IPS DF 19.7 (cell line): ENCODE data around the gene EVC.

Experiments
- DNase-seq: peaks from one replicate; pipeline ENCODE4 v3.0.0-alpha.2; 2013; ENCODE audit warnings: low read depth, low spot score

Gene EVC

DNA sequence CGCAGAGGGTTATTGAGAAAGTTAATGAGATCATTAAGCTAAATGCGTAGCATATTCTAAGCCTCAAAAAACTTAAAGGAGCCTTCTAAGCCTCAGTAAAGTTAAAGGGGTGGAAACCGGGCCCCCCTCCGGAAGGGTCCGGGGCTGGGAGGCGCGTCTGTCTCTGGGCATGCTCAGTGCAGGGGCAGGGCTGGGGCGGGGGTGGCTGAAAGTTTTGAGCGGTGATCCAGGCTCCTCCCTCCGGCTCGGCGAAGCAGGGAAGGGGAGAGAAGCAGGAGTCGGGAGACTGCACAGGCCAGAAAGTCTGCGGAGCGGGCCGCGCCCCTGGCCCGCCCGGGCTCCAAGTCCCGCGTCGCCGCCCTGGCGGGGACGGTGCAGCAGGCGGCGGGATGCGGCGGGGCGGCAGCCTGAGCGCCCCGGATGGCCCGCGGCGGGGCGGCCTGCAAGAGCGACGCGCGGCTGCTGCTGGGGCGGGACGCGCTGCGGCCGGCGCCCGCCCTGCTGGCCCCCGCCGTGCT lies at the start of gene EVC:
EVC (plus strand) TSS at position 241 of the 518 bp plus-strand sequence; CDS start at position 421, 180 bp downstream.
- DNase-seq = no peak

DNA sequence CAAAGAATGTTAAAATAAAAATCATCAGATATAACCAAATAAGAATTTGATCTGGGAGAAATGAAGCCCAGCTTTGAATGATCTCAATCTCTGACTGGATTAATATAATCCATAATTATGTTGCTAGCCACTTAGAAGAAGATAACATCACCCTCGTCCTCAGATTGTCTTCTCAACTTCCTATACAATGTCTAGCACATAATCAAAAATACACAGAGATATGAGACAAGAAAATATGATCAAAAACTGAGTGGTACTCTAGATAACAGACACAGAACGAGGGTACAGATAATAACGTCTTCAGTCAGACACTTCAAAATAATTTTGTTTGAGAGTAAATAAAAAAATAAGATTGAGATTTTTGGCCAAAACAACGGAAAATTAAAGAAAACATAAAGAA lies 49.8 kb upstream of the EVC start:
- no peak for DNase-seq

DNA sequence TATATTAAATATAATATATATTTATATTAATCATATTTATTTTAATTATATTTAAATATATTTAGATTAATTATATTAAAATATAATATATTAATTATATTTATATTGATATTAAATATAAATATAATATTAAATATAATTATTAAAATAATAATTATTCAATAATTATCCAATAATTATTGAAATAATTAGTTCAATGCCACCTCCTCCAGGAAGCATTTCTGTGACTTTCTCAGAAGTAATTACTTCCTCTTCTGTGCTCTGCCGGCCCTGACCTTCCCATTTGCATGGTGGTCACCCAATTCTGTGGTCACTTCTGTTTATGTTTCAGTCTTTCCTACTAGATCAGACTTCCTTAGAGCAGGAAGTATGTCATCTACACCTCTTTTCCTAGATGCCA lies 48.4 kb upstream of the EVC start:
- no peak for DNase-seq

DNA sequence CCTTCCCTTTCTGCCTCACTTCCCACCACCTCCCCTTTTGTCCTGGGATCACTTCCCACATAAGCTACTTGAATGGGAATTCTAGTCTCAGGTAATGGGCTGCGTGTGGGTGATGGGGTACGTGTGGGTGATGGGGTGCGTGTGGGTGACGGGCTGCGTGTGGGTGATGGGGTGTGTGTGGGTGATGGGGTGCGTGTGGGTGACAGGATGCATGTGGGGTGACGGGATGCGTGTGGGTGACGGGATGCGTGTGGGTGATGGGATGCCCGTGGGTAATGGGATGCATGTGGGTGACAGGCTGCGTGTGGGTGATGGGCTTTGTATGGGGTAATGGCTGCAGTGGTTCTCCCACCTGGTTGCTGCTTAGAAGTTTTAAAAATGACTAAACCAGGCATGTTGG lies 46.2 kb upstream of the EVC start:
- no peak for DNase-seq

DNA sequence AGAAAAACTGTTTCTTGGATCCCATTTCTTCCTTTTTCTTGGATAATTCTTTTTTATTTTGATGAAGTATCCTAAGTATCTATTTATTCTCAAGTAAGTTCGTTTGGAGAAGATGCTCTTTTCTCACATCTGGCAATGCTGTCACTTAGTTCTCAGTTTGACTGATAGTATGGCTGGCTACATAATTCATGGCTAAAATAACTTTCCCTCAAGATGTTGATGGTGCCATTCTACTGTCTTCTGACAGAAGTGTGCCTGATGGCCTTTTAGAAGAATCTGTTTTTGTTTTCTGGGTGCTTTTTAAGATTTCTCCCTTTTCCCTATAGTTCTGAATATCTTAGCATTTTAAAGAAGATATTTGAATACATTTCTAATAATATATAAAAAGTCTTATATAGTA lies 44.3 kb upstream of the EVC start:
- DNase-seq = no peak

DNA sequence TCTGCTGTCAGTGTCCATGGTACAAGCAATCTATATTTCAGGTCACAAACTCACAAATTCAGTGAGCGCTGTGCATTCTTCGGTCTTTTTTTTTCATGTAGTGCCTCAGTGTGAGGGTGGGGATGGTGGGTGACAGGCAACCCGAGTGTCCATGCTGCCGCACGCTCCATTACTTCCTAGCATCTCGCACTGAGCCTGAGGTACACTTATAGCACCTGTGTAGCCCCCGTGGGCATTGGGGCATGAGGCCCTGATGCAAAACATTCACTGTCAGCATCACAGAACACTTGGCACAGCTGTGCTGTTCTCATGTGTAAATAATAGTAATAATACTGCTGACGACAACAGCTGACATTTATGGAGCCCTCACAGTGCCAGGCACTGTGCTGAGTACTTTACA lies 34.2 kb upstream of the EVC start:
- no peak for DNase-seq

DNA sequence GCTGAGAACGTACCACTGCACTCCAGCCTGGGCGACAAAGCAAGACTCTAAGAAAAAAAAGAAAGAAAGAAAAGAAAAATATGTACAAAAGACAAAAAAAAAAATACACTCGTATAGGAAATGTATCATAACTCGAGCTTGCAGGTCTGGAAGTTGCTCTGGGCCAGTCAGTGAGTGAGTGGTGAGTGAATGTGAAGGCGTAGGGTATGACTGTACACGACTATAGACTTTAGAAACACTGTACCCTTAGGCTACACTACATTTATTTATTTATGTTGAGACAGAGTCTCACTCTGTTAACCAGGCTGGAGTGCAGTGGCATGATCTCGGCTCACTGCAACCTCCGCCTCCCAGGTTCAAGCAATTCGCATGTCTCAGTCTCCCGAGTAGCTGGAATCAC lies 32.0 kb upstream of the EVC start:
- DNase-seq = no peak

DNA sequence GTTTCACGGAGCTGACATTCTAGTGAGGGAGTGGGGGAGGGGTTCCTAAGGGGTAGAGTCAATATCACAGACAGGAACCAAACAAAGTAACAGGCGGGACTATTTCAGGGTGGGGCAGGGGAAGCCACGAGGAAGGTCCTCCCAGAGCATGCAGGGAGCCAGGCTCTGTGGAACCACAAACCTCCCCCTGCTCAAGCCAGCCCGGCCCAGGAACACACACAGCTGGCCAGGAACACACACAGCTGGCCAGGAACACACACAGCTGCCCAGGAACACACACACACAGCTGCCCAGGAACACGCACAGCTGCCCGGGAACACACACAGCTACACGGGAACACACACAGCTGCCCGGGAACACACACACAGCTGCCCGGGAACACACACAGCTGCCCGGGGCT lies 27.4 kb upstream of the EVC start:
- no peak for DNase-seq

DNA sequence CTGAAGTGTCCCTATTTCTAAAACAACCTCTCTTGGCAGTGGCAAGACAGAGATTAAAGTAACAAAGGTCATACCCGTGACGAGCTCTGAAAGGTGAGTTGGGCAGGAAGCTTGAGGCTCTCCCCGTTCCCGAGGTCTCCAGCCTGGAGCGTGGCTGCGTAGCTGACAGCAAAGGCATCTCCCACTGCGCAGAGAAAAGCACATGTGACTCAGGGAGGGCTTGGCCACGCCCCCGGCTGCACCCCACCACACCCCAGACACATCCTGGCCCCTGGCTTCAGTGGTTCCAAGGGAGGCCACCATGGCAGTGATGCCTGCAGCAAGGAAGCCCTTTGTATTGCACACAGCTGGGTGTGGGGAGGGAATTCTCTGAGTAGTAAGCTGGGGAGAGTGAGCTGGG lies 25.7 kb upstream of the EVC start:
- no peak for DNase-seq

DNA sequence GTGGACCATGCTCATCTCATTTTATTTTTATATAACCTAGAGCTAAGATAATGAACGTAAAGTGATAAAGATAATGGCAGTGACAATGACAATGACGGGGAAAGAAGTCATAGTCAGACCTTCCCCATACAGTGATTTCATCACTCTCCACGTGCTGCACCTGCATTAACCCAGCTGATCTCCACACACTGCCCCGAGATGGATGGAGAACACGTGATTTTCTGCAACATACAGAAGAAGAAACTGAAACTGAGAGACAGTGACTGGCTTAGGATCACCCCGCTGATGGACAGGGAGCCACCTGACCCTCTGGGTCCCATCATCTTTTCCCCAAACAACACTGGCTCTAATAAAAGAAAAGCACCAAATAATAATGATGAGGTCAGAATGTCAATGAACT lies 24.7 kb upstream of the EVC start:
- no peak for DNase-seq

DNA sequence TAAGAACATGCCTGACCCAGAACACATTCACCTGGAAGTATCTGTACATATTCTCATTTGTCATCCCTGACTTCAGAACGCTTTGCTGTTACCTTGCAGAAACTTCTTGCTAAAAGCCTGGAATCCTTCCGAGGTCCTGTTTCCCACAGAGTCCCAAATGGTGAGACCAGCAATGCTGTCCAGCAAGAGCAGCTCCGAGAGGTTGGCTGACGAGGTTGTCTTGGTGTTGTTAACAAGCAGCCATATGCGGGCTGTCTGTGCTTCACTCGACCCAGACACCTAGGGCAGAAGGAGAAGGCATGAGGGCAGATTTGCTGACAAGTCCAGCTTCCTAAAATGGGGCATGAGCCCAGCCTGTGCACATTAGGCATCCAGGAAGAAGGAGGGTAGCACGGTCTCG lies 21.9 kb upstream of the EVC start:
- DNase-seq = no peak

DNA sequence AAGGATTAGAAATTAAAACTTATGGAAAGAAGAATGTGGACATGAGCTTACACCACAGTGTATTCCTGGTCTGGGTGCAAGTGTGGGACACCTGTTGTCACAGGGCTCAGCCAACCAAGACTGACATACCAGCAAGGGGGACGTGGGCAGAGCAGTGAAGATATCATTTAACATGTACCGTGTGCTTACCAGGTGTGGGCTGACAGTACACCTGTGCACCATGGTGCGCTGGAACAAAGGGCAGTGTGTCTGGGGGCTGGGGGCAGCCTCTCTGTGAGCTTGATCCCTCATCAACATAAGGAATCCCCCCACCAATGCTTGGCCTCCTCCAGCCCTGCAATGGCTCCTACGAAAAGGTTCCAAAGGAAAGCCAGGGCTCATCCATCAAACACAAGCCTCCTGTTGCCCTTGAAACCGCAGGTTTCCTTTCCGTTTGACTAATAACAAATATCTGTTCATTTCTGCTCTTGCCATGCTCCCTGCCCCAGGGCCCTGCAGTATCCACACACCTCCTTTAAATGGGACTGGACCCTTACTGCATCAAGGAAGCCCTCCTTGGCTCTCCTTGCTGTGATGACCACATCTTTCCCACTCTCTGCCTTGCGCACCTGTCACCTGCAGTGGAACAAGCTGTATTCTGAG lies 19.4 kb upstream of the EVC start:
- DNase-seq = no peak

DNA sequence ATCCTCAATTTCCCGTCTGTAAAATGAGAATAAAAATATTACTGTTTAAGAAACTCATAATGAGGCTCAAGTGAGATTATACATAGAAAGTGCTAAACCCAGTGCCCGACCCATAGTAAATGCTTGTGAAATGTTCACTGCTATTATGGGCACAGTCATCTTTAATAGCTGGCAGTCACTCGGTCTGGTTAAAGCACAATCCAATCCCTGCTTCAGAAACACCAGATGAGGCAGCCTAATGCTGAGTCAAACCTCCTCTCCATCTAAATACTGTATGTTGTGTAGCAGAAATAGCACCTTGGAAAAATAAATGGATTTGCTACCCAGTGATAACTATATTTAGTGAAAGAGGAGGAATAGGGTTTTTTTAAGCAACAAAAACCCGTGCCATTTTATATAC lies 17.1 kb upstream of the EVC start:
- no peak for DNase-seq

DNA sequence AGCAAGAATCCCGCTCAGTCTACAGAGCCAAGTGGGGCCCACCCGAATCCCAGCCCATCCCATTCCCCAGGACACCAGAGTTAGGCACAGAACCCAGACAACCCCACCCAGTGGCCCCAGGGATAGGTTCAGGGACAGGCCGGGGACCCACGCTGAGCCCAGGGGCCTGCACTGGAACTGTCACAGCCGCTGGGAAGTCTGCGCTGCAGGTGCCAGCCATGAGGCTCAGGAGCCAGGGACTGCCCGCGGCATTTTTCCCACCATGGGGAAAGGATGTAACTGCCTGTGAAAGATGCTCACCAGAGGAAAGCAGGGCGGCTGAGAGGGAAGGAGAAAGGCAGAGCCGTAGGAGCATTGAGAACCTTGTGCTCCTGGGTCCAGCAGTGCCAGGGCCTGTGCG lies 14.7 kb upstream of the EVC start:
- DNase-seq = no peak

DNA sequence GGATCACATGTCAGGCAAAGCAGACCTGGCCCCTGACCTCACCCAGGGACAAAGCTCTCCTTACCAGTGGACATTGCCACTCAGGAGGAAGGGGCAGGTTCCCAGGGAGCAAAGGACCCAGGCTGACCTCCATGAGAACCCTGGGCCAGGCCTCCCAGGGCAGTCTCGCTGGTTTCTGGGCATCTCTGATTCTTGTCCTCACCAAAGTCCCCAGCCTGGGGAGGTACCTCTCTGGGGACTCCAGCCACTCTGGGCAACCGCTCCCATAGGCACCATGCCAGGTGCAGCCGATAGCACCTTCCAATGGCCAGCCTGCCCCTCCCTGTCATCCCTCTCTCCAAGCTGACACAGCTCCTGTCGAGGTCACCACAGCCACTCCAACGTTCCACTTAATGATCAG lies 10.5 kb upstream of the EVC start:
- no peak for DNase-seq

DNA sequence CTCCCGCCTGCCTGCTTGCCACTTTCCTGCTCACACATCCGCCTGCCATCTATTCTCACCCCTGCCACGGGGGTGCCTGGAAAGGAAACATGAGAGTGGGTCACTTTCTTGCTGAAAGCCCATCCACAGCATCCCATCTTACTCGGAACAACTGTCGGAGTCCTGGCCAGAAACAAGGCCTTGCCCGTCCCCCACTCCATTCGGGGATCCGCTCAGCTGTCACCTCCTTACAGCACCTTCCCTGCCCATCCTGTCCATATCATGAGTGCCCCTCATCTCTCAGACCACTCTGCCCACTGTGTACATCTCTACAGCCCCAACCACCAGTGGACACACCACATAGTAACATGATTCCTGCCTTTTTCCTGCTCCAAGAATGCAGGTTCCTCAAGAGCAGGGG lies 9.0 kb upstream of the EVC start:
- DNase-seq = no peak

DNA sequence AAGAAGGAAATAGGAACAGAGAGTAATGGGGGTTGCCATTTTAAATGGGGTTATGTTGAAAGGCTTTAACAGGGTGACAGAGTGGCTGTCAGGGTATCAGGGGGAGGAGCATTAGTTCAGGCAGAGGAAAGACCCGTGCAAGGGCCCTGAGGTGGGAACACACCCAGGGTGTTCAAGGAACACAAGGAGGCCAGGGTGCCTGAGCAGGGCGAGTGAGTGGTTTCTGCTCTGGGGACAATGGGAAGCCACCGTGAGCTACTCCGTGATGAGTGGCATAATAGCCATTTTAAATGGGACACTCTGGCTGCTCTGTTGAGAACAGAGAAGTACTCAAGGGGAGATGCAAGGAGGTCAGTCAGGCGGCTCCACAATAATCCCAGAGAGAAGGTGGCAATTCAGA lies 7.2 kb upstream of the EVC start:
- no peak for DNase-seq

DNA sequence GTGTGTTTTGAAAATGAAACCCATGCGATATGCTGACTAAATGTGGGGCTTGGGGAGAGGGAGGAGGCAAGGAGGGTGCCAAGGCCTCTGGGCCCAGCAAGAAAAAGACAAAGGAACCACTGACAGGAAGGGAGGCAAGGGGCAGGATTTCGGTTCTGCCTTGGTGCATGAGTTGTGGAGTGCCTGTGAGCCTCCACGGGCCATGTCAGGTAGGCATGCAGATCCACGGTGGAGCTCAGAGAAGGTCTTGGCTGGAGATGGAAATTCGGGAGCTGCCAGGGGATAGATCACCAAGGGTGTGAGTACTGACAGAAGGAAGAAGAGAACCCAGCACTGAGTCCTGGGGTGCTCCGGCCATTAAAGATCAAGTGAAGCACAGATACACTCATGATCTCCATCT lies 6.7 kb upstream of the EVC start:
- DNase-seq = no peak

DNA sequence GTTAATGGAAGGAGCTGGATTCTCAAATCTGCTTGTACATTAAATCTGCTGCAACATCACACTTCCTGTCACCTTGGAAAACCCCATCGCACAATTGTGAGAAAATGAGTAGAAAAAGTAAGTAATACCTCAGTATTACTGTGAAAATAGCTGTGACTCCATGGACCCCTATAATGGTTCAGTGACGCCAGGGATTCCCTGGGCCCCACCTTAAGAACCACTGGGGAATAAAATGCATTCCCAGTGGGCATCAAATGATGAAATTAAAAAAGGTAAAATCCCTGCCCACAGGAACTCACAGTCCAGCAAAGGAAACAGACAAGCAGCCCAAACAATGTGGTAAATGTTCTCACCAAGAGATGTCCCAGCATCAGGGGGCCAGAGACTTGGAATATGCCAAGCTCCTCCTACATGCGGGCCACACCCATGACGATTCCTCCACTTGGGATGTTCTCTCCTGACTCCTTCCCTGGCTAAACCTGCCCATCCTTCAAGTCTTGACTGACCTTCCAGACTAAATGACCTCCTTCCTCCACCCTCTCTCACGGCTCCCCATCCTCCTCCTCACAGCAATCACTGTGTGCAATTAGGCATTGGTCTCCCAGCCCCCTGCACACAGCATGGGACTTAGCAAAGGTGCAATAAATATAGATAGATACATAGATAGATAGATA lies 5.2 kb upstream of the EVC start:
- no peak for DNase-seq

DNA sequence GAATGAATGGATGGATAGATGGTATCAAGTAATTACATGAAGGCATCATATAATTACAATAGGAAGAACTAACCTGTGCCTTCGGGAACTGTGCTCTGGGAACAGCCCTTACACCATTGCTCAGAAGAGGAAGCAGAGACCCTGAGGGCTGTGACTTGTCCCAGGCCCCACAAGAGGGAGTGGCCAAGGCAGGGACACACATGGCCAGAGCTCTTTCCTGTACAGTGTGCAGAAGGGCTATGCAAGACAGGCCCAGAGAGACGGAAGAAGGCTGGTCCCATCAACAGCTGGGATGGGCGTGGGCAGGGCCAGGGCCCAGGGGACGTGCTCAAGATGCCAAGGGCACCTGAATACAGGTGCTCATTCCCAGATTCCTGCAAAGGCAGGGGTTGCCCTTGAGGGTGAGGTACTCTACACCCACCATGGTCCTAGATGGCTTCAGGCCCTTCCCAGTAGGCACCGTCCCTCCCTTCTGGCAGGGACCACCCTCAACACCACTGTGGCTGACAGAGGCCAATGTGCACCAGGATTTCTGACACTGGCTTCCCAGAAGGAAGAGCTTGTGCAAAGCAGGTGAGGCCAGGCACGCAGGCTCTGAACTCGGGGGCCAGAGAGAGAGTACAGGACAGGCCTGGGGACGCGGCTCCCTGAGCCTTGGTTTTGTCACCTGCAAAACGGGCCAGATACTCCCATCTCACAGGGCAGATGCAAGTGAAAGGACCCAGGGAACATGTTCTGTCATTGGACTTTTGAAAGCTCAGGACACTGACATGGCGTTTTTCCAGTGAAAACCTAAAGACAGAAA lies 4.3 kb upstream of the EVC start:
- DNase-seq = no peak

DNA sequence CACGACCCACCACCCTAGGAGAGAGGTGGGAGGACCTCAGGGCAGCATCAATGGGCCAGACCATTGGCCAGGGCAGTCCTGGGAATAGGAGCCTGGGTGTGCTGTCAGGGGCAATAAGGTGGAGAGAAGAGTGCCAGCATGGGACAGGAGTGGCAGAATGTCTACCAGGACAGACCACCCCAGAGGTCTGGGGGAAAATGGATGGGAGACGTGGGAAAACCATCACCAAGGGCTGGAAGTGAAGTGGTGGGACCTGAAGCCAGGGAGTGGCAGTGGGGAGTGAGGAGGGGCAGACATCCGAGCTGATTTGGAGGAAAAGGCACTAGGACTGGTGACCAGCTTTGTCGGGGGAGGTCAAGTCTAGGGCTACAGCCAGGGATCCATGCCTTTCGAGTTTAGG lies 3.6 kb upstream of the EVC start:
- DNase-seq = no peak

DNA sequence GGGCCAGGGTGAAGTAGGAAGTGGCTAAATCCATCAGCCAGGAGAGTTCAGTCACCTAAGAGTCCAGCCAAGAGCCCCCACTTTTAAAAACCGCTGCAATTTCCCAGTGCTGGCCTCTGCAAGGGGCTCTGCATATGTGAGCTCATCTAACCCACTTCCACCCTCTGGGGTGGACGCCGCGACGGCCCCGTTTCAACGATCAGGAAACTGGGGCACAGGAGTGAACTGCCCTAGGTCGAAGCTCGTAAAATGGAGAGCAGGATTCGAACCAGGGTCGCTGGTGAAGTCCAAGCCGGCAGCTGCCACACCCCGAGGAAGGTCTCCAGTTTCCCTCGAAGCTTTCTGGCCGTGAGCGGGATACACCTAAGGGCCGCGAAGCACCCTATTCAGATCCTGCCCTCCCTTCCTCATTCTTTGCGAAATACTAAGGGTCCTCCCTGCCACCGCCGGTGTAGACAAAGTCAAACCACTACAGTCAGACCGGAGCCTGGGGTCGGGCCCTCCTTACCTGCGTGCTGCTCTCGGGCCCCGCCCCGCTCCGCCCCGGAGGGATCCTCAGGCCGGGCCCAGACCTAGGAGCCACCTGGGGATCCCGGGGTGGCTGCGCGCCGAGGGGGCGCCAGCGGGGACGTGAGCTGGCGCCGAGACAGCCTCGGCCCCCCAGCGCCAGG lies 3.1 kb upstream of the EVC start:
- no peak for DNase-seq
